AG04450 (cell line): ENCODE data around the gene TIE1. TPM values are rescaled to one million over a fixed set of nuclear protein-coding genes. Genes with fewer than 3 reads are reported as not detected.

Experiments used
- CTCF ChIA-PET: fragments of 300-600, 350-600 bp; formaldehyde crosslinking; extraction: SDS; loops from one replicate; lab custom pipeline; 2022; ENCODE audit warnings: antibody characterized with exemption, inconsistent platforms; lab: Charles Lee
- POLR2A ChIA-PET: fragments of 350-600 bp; formaldehyde crosslinking; extraction: SDS; loops from one replicate; lab custom pipeline; 2021; ENCODE audit warnings: antibody characterized with exemption, inconsistent platforms; lab: Yijun Ruan, JAX
- DNase-seq: peaks from one replicate; pipeline ENCODE4 v3.0.0-alpha.2; 2011; ENCODE audit warnings: low read depth, low spot score
- H3K27ac ChIP-seq: one replicate; pipeline ENCODE4 v1.5.1; 2012; ENCODE audit warnings: low read depth, low read length, control low read depth
- H3K27me3 ChIP-seq: one replicate; pipeline ENCODE4 v1.6.0; 2012; ENCODE audit warnings: low read length; ENCODE audit not compliant: control insufficient read depth, insufficient read depth
- H3K4me3 ChIP-seq: 2 replicates; pipeline ENCODE4 v1.5.1; 2011; ENCODE audit warnings: mild to moderate bottlenecking, low read depth, low read length, control low read depth
- H3K9me3 ChIP-seq: 2 replicates; pipeline ENCODE4 v1.5.1; 2012; ENCODE audit warnings: low read length; ENCODE audit not compliant: control insufficient read depth, insufficient read depth
- CTCF ChIP-seq: IDR thresholded peaks from 2 replicates; pipeline ENCODE4 v1.5.1; 2011; ENCODE audit warnings: low read depth, low read length, control low read depth, inconsistent platforms
- polyA plus RNA-seq: library from polyadenylated mRNA; depleted of rRNA; stranded (reverse); fragments of >200 nt; gene quantifications from 2 replicates; pipeline ENCODE4 v1.2.3, GENCODE V29; 2011

TIE1 gene
- polyA plus RNA-seq, 1 experiment, result 0.76 TPM

GRCh38 chr1:43271186-43272118 is 29.3 kb upstream of the TIE1 start:
- Histone ChIP-seq H3K4me3 (no peak overlapping the region), H3K27ac (no peak overlapping the region), H3K27me3 (peaks cover 9% of the 10 kb centered on the region), H3K9me3 (no peaks in the 10 kb centered on the region; the same call in 1 of the 2 replicates)
- ChIA-PET CTCF (no interaction called here), POLR2A (no interaction called here)
- no peak for TF ChIP-seq CTCF
- DNase-seq, result no peak

- no peak overlapping the region for H3K27ac ChIP-seq
- CTCF ChIA-PET, result no interaction called here
- no peak for DNase-seq
- peaks cover 11% of the 10 kb centered on the region for H3K27me3 ChIP-seq
- POLR2A ChIA-PET, result no interaction called here
- H3K4me3 ChIP-seq, result no peak overlapping the region
- no peaks in the 10 kb centered on the region; the same call in 1 of the 2 replicates for H3K9me3 ChIP-seq
- TF ChIP-seq CTCF, result no peak
These were observed 28.6 kb upstream of the TIE1 start for GRCh38 chr1:43272161-43272560.

GRCh38 chr1:43272576-43273571 is 27.9 kb upstream of the TIE1 start:
- no peak for TF ChIP-seq CTCF
- no peak for DNase-seq
- Histone ChIP-seq H3K4me3 (no peak overlapping the region), H3K9me3 (no peaks in the 10 kb centered on the region; the same call in 1 of the 2 replicates), H3K27ac (no peak overlapping the region), H3K27me3 (peaks cover 16% of the 10 kb centered on the region)
- POLR2A ChIA-PET, result no interaction called here
- CTCF ChIA-PET, result no interaction called here

GRCh38 chr1:43273708-43274107 is 27.1 kb upstream of the TIE1 start:
- ChIA-PET POLR2A (no interaction called here), CTCF (no interaction called here)
- H3K27me3 ChIP-seq, result peaks cover 16% of the 10 kb centered on the region
- TF ChIP-seq CTCF, result no peak
- no peak overlapping the region for H3K4me3 ChIP-seq
- no peak for DNase-seq
- no peaks in the 10 kb centered on the region; the same call in 1 of the 2 replicates for H3K9me3 ChIP-seq
- no peak overlapping the region for H3K27ac ChIP-seq
